ENCODE measurements around the gene UXS1. TPM values are rescaled to one million over a fixed set of nuclear protein-coding genes. Genes with fewer than 3 reads are reported as not detected.
A peak's percentile ranks its signal among the peaks of the same experiment; 100 is the strongest.
"Not testable (repeated sequence)": the region's sequence is repeated elsewhere in the genome, so short reads cannot be mapped to it uniquely, and the experiment has no call there.

Gene UXS1
- 10 to 100 TPM in 4 of 6 donors, 1 to 10 TPM in 2; 7.7 to 23.6 (median 10.8) TPM for total RNA-seq
- polyA plus RNA-seq, result 10 to 100 TPM in 1 of 2 donors, 1 to 10 TPM in 1; 4.3 to 10.8 TPM

DNA sequence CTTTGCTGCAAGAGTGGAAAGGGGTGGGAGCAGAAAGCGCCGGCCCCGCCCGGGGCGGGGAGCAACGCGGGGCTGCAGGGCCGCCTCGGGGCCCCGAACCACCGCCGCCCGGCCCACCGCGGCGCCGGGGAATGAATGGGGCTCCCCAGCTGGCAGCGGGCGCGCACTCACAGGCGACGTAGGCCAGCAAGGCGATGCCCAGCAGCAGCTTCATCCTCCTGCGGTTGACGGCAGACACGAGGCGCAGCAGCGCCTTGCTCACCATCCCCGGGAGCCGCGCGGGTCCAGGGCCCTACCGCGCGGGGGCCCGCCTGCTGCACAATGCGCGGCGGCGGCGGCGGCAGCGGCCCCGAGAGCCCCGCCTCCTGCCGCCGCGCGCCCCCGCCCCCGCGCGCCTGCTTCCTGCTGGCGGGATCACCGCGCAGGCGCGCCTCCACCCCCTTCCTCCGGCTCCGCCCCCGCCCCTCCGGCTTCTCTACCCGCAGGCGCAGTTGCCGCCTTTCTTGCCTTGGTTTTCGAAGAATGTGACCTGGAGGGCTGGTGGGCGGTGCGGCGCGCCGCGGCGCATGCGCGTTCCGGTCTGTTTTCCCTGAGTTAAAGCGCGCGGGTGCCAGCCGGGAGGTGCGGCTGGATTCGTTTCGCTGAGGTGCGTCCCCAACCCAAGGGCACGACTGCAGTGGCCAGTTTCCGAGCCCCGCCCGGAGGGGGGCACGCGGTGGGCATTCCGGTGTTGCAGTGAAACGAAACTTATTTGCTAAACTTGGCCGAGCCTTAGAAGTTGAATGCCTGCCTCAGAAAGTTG, at the start of gene UXS1:
Gene UXS1, minus strand, starts transcription at position 325 of the 802 bp plus-strand sequence. Its CDS starts 60 bp downstream, at position 265.
- peak within 1 kb of the TSS; percentile 45 to 88 (median 64) for H3K27ac ChIP-seq
- WGBS, 2 donors, result 0 to 1% methylated on average over 62 to 93 of the region's 93 CpGs
- DNase-seq, result peak; percentile 97 to 99 (median 98)
- H3K4me1 ChIP-seq, result peaks cover 0 to 8% (median 5%) of the 10 kb centered on the region in 3 donors
- no peaks in the 10 kb centered on the region for H3K9me3 ChIP-seq
- peak; percentile 90 to 97 (median 94) for ATAC-seq
- peak within 1 kb of the TSS; percentile 79 to 99 (median 96) for H3K4me3 ChIP-seq
- intact Hi-C loops (cut with DNase I), result no loop called here
- H3K27me3 ChIP-seq, result no peaks in the 10 kb centered on the region
- FAIRE-seq, result no peak
- no peaks in the 10 kb centered on the region for H3K36me3 ChIP-seq
- TF ChIP-seq, protein P1, sequence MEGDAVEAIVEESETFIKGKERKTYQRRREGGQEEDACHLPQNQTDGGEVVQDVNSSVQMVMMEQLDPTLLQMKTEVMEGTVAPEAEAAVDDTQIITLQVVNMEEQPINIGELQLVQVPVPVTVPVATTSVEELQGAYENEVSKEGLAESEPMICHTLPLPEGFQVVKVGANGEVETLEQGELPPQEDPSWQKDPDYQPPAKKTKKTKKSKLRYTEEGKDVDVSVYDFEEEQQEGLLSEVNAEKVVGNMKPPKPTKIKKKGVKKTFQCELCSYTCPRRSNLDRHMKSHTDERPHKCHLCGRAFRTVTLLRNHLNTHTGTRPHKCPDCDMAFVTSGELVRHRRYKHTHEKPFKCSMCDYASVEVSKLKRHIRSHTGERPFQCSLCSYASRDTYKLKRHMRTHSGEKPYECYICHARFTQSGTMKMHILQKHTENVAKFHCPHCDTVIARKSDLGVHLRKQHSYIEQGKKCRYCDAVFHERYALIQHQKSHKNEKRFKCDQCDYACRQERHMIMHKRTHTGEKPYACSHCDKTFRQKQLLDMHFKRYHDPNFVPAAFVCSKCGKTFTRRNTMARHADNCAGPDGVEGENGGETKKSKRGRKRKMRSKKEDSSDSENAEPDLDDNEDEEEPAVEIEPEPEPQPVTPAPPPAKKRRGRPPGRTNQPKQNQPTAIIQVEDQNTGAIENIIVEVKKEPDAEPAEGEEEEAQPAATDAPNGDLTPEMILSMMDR (IDR thresholded peaks at IDR 0.05), result no peak

DNA sequence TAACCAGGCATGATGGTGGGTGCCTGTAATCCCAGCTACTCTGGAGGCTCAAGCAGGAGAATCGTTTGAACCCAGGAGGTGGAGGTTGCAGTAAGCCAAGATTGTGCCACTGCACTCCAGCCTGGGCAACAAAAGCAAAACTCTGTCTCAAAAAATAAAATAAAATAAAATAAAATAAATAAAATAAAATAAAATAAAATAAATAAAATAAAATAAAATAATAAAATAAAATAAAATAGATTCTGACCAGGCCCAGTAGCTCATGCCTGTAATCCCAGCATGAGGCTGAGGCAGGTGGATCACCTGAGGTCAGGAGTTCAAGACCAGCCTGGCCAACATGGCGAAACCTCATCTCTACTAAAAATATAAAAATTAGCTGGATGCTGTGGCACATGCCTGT, 45.4 kb upstream of the UXS1 start:
- FAIRE-seq, result not testable (repeated sequence)

DNA sequence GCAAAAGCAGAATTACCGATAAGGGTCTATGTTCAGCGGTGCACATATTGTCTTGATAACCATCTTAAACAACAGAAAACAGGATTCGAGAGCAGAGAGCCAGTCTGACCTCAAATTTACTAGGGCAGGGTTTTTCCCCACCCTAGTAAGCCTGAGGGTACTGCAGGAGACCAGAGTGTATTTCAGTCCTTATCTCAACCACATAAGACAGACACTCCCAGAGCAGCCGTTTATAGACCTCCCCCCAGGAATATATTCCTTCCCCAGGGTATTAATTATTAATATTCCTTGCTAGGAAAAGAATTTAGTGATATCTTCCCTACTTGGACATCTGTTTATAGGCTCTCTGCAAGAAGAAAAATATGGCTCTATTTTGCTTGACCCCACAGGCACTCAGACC, 41.3 kb upstream of the UXS1 start:
- H3K27me3 ChIP-seq; intact Hi-C loops (cut with DNase I); FAIRE-seq; H3K27ac ChIP-seq; DNase-seq; H3K4me3 ChIP-seq; H3K36me3 ChIP-seq; H3K9me3 ChIP-seq; H3K4me1 ChIP-seq; ATAC-seq: not testable (repeated sequence)
- 78 to 82% methylated on average over 4 of the region's 4 CpGs for WGBS, 2 donors

More for the DNA sequence above, 45.4 kb upstream of the UXS1 start:
- H3K4me1 ChIP-seq; H3K36me3 ChIP-seq; ATAC-seq; H3K27me3 ChIP-seq; H3K9me3 ChIP-seq; DNase-seq; intact Hi-C loops (cut with DNase I); H3K27ac ChIP-seq; H3K4me3 ChIP-seq: not testable (repeated sequence)
- 78 to 94% methylated on average over 2 of the region's 2 CpGs for WGBS, 2 donors

DNA sequence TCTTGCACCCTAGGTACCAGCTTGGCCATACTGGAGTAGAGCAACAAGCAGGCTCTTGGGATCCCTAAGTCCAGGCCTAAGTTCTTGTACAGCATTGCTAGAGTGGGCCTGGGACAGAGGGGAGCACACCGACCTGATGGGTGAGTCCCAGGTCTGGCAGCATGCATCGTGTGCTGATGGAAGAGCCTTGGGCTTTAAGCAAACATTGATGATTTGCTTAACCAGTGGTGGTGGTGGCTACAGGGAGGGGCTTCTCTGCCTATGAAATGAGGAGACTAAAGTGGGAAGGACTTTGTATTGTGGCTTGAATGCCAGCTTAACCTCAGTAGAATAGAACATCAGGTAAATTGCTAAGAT, 39.2 kb upstream of the UXS1 start:
- no peak for ATAC-seq
- Histone ChIP-seq H3K9me3 (no peaks in the 10 kb centered on the region), H3K4me1 (no peaks in the 10 kb centered on the region), H3K27ac (no peak overlapping the region), H3K4me3 (no peak overlapping the region), H3K36me3 (no peaks in the 10 kb centered on the region), H3K27me3 (no peaks in the 10 kb centered on the region)
- intact Hi-C loops (cut with DNase I), result no loop called here
- no peak for FAIRE-seq
- DNase-seq, result no peak
- TF ChIP-seq, protein P1 (IDR thresholded peaks at IDR 0.05), result no peak
- WGBS, 2 donors, result 50 to 54% methylated on average over 2 of the region's 2 CpGs

DNA sequence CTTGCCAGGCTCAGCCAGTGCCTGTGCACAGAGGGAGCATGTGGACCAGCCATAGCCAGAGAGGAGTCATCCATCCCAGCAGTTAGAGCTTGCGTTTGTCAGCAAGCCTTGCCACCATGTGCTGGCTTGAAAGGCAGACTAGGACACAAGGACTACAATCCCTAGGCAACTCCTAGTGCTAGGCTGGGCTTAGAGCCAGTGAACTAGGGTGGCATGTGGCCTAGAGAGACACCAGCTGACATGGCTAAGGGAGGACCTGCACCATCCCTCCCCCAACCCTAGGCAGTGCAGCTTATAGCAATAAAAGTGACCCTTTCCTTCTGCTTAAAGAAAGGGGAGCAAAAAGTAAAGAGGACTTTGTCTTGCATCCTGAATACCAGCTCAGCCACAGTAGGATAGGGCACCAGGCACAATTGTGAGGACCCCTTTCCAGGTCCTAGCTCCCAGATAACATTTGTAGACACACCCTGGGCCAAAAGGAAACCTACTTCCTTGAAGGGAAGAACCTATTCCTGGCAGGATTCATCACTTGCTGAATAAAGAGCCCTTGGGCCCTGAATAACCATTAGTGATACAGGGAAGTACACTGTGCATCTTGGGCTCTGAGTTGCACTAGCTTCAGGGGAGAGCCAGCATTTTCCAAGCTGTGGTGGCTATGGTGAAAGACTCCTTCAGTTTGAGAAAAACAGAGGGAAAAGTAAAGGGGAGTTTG, 38.7 kb upstream of the UXS1 start:
- ATAC-seq (no peak), DNase-seq (no peak), FAIRE-seq (no peak)
- intact Hi-C loops (cut with DNase I), result no loop called here
- Histone ChIP-seq H3K27ac (no peak overlapping the region), H3K4me1 (no peaks in the 10 kb centered on the region), H3K27me3 (no peaks in the 10 kb centered on the region), H3K36me3 (no peaks in the 10 kb centered on the region), H3K9me3 (no peaks in the 10 kb centered on the region), H3K4me3 (no peak overlapping the region)
- TF ChIP-seq, protein P1 (IDR thresholded peaks at IDR 0.05), result no peak
- 79 to 88% methylated on average over 1 of the region's 1 CpG for WGBS, 2 donors

All from pancreas (tissue), 10 donors.